ENCODE measurements around the gene IL17RD. TPM values are rescaled to one million over a fixed set of nuclear protein-coding genes. Genes with fewer than 3 reads are reported as not detected.

Gene IL17RD
- total and polyA plus RNA-seq, 2 donors (not counting 1 experiment from before 2014, with no cell fraction given), result 0.05 TPM; not detected in 1

DNA sequence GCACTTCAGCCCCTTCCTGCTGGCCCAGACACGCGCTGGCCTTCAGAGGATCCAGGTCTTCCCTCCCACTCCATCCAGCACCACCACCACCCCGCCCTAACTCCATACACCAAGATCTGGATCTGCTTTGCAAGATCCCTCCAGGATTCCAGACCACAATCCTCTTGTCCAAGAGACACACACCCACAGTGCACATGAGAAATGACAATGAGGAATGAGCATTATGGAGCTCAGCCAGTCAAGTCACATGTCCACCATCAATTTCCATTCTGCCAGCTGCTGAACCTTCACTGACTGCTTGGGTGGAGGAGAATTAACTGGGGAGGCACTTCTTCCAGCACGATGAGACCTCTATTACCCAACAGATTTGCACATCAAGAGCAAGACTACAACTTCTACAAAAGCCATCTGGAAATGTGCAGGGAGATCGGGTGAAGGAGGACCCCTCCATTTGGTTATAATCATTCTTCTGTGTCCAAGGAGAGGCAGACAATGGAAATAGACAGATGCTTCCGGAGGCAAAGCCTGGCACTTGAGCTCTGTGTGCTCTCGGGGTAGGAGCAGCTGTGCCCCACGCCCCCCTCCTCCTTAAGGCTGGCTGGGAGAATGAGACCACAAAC is 117.0 kb downstream of the IL17RD start:
- Mint-ChIP-seq H3K4me3 (no peak overlapping the region), H3K4me1 (peaks cover 7% of the 10 kb centered on the region), H3K9me3 (ENCODE audit: insufficient read depth) (no peaks in the 10 kb centered on the region), H3K27me3 (peaks cover 22% of the 10 kb centered on the region), H3K27ac (no peak overlapping the region)
- no peak for TF ChIP-seq EZH2 (IDR thresholded peaks at IDR 0.05; ENCODE audit: borderline replicate concordance, insufficient read depth, low read depth, low read length, poor library complexity, severe bottlenecking)
- TF ChIP-seq, protein P1, sequence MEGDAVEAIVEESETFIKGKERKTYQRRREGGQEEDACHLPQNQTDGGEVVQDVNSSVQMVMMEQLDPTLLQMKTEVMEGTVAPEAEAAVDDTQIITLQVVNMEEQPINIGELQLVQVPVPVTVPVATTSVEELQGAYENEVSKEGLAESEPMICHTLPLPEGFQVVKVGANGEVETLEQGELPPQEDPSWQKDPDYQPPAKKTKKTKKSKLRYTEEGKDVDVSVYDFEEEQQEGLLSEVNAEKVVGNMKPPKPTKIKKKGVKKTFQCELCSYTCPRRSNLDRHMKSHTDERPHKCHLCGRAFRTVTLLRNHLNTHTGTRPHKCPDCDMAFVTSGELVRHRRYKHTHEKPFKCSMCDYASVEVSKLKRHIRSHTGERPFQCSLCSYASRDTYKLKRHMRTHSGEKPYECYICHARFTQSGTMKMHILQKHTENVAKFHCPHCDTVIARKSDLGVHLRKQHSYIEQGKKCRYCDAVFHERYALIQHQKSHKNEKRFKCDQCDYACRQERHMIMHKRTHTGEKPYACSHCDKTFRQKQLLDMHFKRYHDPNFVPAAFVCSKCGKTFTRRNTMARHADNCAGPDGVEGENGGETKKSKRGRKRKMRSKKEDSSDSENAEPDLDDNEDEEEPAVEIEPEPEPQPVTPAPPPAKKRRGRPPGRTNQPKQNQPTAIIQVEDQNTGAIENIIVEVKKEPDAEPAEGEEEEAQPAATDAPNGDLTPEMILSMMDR (IDR thresholded peaks at IDR 0.05), result no peak
- Histone ChIP-seq H4K20me1 (ENCODE audit: control insufficient read depth, insufficient read depth, low read length, poor library complexity, severe bottlenecking) (no peaks in the 10 kb centered on the region), H3K79me2 (ENCODE audit: control insufficient read depth, insufficient read depth, low read length) (no peaks in the 10 kb centered on the region), H3K4me2 (replicated peaks; ENCODE audit: low read depth, low read length, poor library complexity, severe bottlenecking) (no peak overlapping the region), H3K9ac (ENCODE audit: low read length) (no peak overlapping the region), H3K4me3 (ENCODE audit: control extremely low read depth in 1 of 5, extremely low read depth in 1 of 5, insufficient read depth in 1 of 5, low read depth in 2 of 5, low read length in 4 of 5) (no peak overlapping the region), H3K36me3 (replicated peaks in 1 of 2; ENCODE audit: control extremely low read depth in 1 of 2, control insufficient read depth in 1 of 2, extremely low read depth in 1 of 2, insufficient read depth in 2 of 2, low read length in 1 of 2) (no peaks in the 10 kb centered on the region), H3K4me1 (ENCODE audit: control insufficient read depth in 2 of 2, insufficient read depth in 2 of 2, low read length in 2 of 2) (no peaks in the 10 kb centered on the region), H2AFZ (ENCODE audit: insufficient read depth, low read depth, low read length, poor library complexity, severe bottlenecking) (no peak overlapping the region), H3K9me3 (ENCODE audit: control extremely low read depth in 1 of 3, control insufficient read depth in 2 of 3, insufficient read depth in 1 of 3, low read length in 2 of 3) (no peaks in the 10 kb centered on the region), H3K27me3 (replicated peaks in 1 of 4; ENCODE audit: control extremely low read depth in 1 of 4, control insufficient read depth in 3 of 4, insufficient read depth in 4 of 4, low read length in 3 of 4) (no peaks in the 10 kb centered on the region), H3K27ac (ENCODE audit: low read length in 2 of 2) (no peak overlapping the region)
- POLR2A ChIA-PET, result no interaction called here
- WGBS (ENCODE audit: insufficient coverage), result 60% methylated on average over 6 of the region's 8 CpGs
- CTCF ChIA-PET, result interaction anchor here (0.7 to 1.6 kb wide), 3 partner anchors 36 to 60 kb away, joined by 3 read pairs; no protein-coding TSS in a partner anchor
- no peak for DNase-seq
- intact Hi-C loops (cut with micrococcal nuclease), result no loop called here
- ATAC-seq (ENCODE audit: low read depth), result no peak

DNA sequence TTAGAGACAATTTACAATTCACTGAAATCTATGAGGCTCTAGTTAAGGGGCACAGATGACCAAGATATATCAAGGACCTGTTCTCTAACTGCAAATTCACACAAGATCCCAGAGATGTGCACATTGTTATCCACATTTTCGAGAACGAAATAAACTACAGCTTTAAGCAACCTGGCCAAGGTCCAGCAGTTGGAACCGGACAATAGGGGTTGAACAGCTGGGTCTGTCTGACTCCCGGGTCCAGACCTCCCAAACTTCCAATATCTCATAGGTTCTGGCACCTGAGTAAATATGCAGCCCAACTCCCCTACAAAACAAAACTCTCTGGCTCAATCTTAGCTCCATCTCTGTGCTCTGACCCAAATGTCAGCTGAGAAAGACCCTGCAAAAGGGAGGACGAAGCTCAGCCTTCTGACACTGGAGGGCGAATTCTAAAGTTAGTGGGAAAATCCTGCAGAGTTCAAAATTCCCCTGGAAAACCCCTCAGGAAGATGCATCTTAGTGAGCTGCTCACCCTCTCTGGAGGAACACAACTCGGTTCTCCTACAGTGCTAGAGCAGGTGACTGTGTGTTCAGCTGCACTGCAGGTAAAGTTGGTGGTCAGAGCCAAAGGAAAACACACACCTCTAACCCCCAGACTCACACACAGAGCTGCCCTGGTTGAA is 118.9 kb downstream of the IL17RD start:
- 78% methylated on average over 7 of the region's 7 CpGs for whole genome bisulfite sequencing (ENCODE audit: insufficient coverage)
- CTCF ChIA-PET, result interaction anchor here (1.4 to 1.6 kb wide), 2 partner anchors 54 to 58 kb away, joined by 3 to 4 read pairs; no protein-coding TSS in a partner anchor
- no peak overlapping the region for H3K9ac ChIP-seq (ENCODE audit: low read length)
- Mint-ChIP-seq H3K27me3 (peaks cover 28% of the 10 kb centered on the region), H3K4me1 (peaks cover 7% of the 10 kb centered on the region), H3K9me3 (ENCODE audit: insufficient read depth) (no peaks in the 10 kb centered on the region), H3K27ac (no peak overlapping the region), H3K4me3 (no peak overlapping the region)
- intact Hi-C loops (cut with micrococcal nuclease), result no loop called here
- no peaks in the 10 kb centered on the region for H3K9me3 ChIP-seq (ENCODE audit: control extremely low read depth in 1 of 3, control insufficient read depth in 2 of 3, insufficient read depth in 1 of 3, low read length in 2 of 3)
- no peaks in the 10 kb centered on the region for H3K36me3 ChIP-seq (replicated peaks in 1 of 2; ENCODE audit: control extremely low read depth in 1 of 2, control insufficient read depth in 1 of 2, extremely low read depth in 1 of 2, insufficient read depth in 2 of 2, low read length in 1 of 2)
- H2AFZ ChIP-seq (ENCODE audit: insufficient read depth, low read depth, low read length, poor library complexity, severe bottlenecking), result no peak overlapping the region
- H3K4me2 ChIP-seq (replicated peaks; ENCODE audit: low read depth, low read length, poor library complexity, severe bottlenecking), result no peak overlapping the region
- TF ChIP-seq, protein P1 (IDR thresholded peaks at IDR 0.05), result no peak
- no peak for TF ChIP-seq EZH2 (IDR thresholded peaks at IDR 0.05; ENCODE audit: borderline replicate concordance, insufficient read depth, low read depth, low read length, poor library complexity, severe bottlenecking)
- POLR2A ChIA-PET, result no interaction called here
- ATAC-seq (ENCODE audit: low read depth) (no peak), DNase-seq (no peak)
- H3K4me1 ChIP-seq (ENCODE audit: control insufficient read depth in 2 of 2, insufficient read depth in 2 of 2, low read length in 2 of 2), result no peaks in the 10 kb centered on the region
- H3K27ac ChIP-seq (ENCODE audit: low read length in 2 of 2), result no peak overlapping the region
- H3K27me3 ChIP-seq (replicated peaks in 1 of 4; ENCODE audit: control extremely low read depth in 1 of 4, control insufficient read depth in 3 of 4, insufficient read depth in 4 of 4, low read length in 3 of 4), result no peaks in the 10 kb centered on the region
- H3K4me3 ChIP-seq (ENCODE audit: control extremely low read depth in 1 of 5, extremely low read depth in 1 of 5, insufficient read depth in 1 of 5, low read depth in 2 of 5, low read length in 4 of 5), result no peak overlapping the region
- H3K79me2 ChIP-seq (ENCODE audit: control insufficient read depth, insufficient read depth, low read length), result no peaks in the 10 kb centered on the region
- no peaks in the 10 kb centered on the region for H4K20me1 ChIP-seq (ENCODE audit: control insufficient read depth, insufficient read depth, low read length, poor library complexity, severe bottlenecking)

Measured in B cell (primary cell).